Measurements from ENCODE around the gene MED13L. TPM values are rescaled to one million over a fixed set of nuclear protein-coding genes. Genes with fewer than 3 reads are reported as not detected.
"Not testable (repeated sequence)": the region's sequence is repeated elsewhere in the genome, so short reads cannot be mapped to it uniquely, and the experiment has no call there.

The MED13L gene
- total RNA-seq, 5 donors from 2014 or later (not counting 1 experiment from before 2014, with no cell fraction given), result 126 to 216 (median 133) TPM

- Mint-ChIP-seq H3K36me3 (peaks cover 50% of the 10 kb centered on the region), H3K27ac (no peak overlapping the region), H3K9me3 (no peaks in the 10 kb centered on the region), H3K27me3 (no peaks in the 10 kb centered on the region), H3K4me3 (no peak overlapping the region), H3K4me1 (no peaks in the 10 kb centered on the region)
- Histone ChIP-seq H3K4me3 (ENCODE audit: control insufficient read depth in 1 of 2, extremely low read depth in 1 of 2, low read length in 1 of 2) (no peak overlapping the region), H3K36me3 (ENCODE audit: control insufficient read depth in 2 of 2, extremely low read depth in 1 of 2, insufficient read depth in 1 of 2, low read length in 1 of 2) (peaks cover 3 to 56% of the 10 kb centered on the region in 2 donors), H3K27me3 (replicated peaks in 1 of 2; ENCODE audit: control insufficient read depth in 2 of 2, extremely low read depth in 1 of 2, insufficient read depth in 2 of 2, low read length in 1 of 2) (no peaks in the 10 kb centered on the region), H3K27ac (ENCODE audit: low read length) (no peak overlapping the region), H3K9me3 (no peaks in the 10 kb centered on the region), H3K4me1 (ENCODE audit: control insufficient read depth in 1 of 2, extremely low read depth in 1 of 2, insufficient read depth in 2 of 2, low read length in 2 of 2) (no peaks in the 10 kb centered on the region)
- POLR2A ChIA-PET, result no interaction called here
- ATAC-seq (replicated peaks in 1 of 4), result no peak
- CTCF ChIA-PET, result interaction anchor here (0.7 to 0.8 kb wide), 2 partner anchors 19 to 591 kb away, joined by 3 read pairs; no protein-coding TSS in a partner anchor
- no peak for DNase-seq
These were observed 298.1 kb downstream of the MED13L start for GRCh38 chr12:115979351-115979750.

- H3K4me3 ChIP-seq (ENCODE audit: control insufficient read depth in 1 of 2, extremely low read depth in 1 of 2, low read length in 1 of 2); H3K4me3 Mint-ChIP-seq; DNase-seq; H3K27ac ChIP-seq (ENCODE audit: low read length); H3K9me3 ChIP-seq; H3K4me1 ChIP-seq (ENCODE audit: control insufficient read depth in 1 of 2, extremely low read depth in 1 of 2, insufficient read depth in 2 of 2, low read length in 2 of 2); CTCF ChIA-PET; ATAC-seq (replicated peaks in 1 of 4); H3K27ac Mint-ChIP-seq; H3K27me3 ChIP-seq (replicated peaks in 1 of 2; ENCODE audit: control insufficient read depth in 2 of 2, extremely low read depth in 1 of 2, insufficient read depth in 2 of 2, low read length in 1 of 2); H3K27me3 Mint-ChIP-seq; H3K4me1 Mint-ChIP-seq; H3K9me3 Mint-ChIP-seq; POLR2A ChIA-PET: not testable (repeated sequence)
- H3K36me3 ChIP-seq (ENCODE audit: control insufficient read depth in 2 of 2, extremely low read depth in 1 of 2, insufficient read depth in 1 of 2, low read length in 1 of 2), result peaks cover 0 to 56% of the 10 kb centered on the region in 2 donors
- H3K36me3 Mint-ChIP-seq, result peaks cover 53% of the 10 kb centered on the region
- 100% methylated on average over 2 of the region's 2 CpGs for WGBS (ENCODE audit: insufficient coverage)
These were observed 300.7 kb downstream of the MED13L start for GRCh38 chr12:115976829-115977228.

- no peaks in the 10 kb centered on the region for H3K27me3 ChIP-seq (replicated peaks in 1 of 2; ENCODE audit: control insufficient read depth in 2 of 2, extremely low read depth in 1 of 2, insufficient read depth in 2 of 2, low read length in 1 of 2)
- H3K4me3 Mint-ChIP-seq, result no peak overlapping the region
- peaks cover 56% of the 10 kb centered on the region for H3K36me3 Mint-ChIP-seq
- H3K27me3 Mint-ChIP-seq, result no peaks in the 10 kb centered on the region
- H3K4me1 Mint-ChIP-seq, result no peaks in the 10 kb centered on the region
- no peak overlapping the region for H3K27ac Mint-ChIP-seq
- ATAC-seq (replicated peaks in 1 of 4), result no peak
- no peak overlapping the region for H3K4me3 ChIP-seq (ENCODE audit: control insufficient read depth in 1 of 2, extremely low read depth in 1 of 2, low read length in 1 of 2)
- no peaks in the 10 kb centered on the region for H3K9me3 ChIP-seq
- 100% methylated on average over 5 of the region's 9 CpGs for WGBS (ENCODE audit: insufficient coverage)
- ChIA-PET CTCF (interaction anchor here in 1 of 2 donors (0.5 kb wide), 1 partner anchor 77 kb away, joined by 3 read pairs; no protein-coding TSS in a partner anchor), POLR2A (no interaction called here)
- H3K9me3 Mint-ChIP-seq, result no peaks in the 10 kb centered on the region
- peaks cover 0 to 60% of the 10 kb centered on the region in 2 donors for H3K36me3 ChIP-seq (ENCODE audit: control insufficient read depth in 2 of 2, extremely low read depth in 1 of 2, insufficient read depth in 1 of 2, low read length in 1 of 2)
- H3K27ac ChIP-seq (ENCODE audit: low read length), result no peak overlapping the region
- no peaks in the 10 kb centered on the region for H3K4me1 ChIP-seq (ENCODE audit: control insufficient read depth in 1 of 2, extremely low read depth in 1 of 2, insufficient read depth in 2 of 2, low read length in 2 of 2)
- no peak for DNase-seq
These were observed 302.1 kb downstream of the MED13L start for GRCh38 chr12:115975411-115975810.

GRCh38 chr12:115973968-115974724 lies 303.3 kb downstream of the MED13L start:
- Histone ChIP-seq H3K4me3 (ENCODE audit: control insufficient read depth in 1 of 2, extremely low read depth in 1 of 2, low read length in 1 of 2) (no peak overlapping the region), H3K27ac (ENCODE audit: low read length) (no peak overlapping the region), H3K27me3 (replicated peaks in 1 of 2; ENCODE audit: control insufficient read depth in 2 of 2, extremely low read depth in 1 of 2, insufficient read depth in 2 of 2, low read length in 1 of 2) (no peaks in the 10 kb centered on the region), H3K4me1 (ENCODE audit: control insufficient read depth in 1 of 2, extremely low read depth in 1 of 2, insufficient read depth in 2 of 2, low read length in 2 of 2) (no peaks in the 10 kb centered on the region), H3K36me3 (ENCODE audit: control insufficient read depth in 2 of 2, extremely low read depth in 1 of 2, insufficient read depth in 1 of 2, low read length in 1 of 2) (peaks cover 0 to 57% of the 10 kb centered on the region in 2 donors), H3K9me3 (no peaks in the 10 kb centered on the region)
- no peak for DNase-seq
- ChIA-PET CTCF (interaction anchor here in 1 of 2 donors (1.5 kb wide), 1 partner anchor 9 kb away, joined by 4 read pairs; no protein-coding TSS in a partner anchor), POLR2A (interaction anchor here in 1 of 2 donors (0.6 kb wide), 1 partner anchor 678 kb away, joined by 4 read pairs; no protein-coding TSS in a partner anchor)
- Mint-ChIP-seq H3K27ac (no peak overlapping the region), H3K36me3 (peaks cover 60% of the 10 kb centered on the region), H3K9me3 (no peaks in the 10 kb centered on the region), H3K4me1 (no peaks in the 10 kb centered on the region), H3K4me3 (no peak overlapping the region), H3K27me3 (no peaks in the 10 kb centered on the region)
- ATAC-seq (replicated peaks in 1 of 4), result no peak
- WGBS (ENCODE audit: insufficient coverage), result 100% methylated on average over 2 of the region's 3 CpGs

GRCh38 chr12:115973066-115973465 lies 304.4 kb downstream of the MED13L start:
- Mint-ChIP-seq H3K27me3 (no peaks in the 10 kb centered on the region), H3K36me3 (peaks cover 68% of the 10 kb centered on the region), H3K27ac (no peak overlapping the region), H3K4me1 (no peaks in the 10 kb centered on the region), H3K9me3 (no peaks in the 10 kb centered on the region), H3K4me3 (no peak overlapping the region)
- ChIA-PET POLR2A (interaction anchor here in 1 of 2 donors (0.6 kb wide), 1 partner anchor 233 kb away, joined by 6 read pairs; no protein-coding TSS in a partner anchor), CTCF (interaction anchor here in 1 of 2 donors (1.5 kb wide), 1 partner anchor 10 kb away, joined by 4 read pairs; no protein-coding TSS in a partner anchor)
- no peak overlapping the region for H3K27ac ChIP-seq (ENCODE audit: low read length)
- ATAC-seq (replicated peaks in 1 of 4) (no peak), DNase-seq (no peak)
- H3K27me3 ChIP-seq (replicated peaks in 1 of 2; ENCODE audit: control insufficient read depth in 2 of 2, extremely low read depth in 1 of 2, insufficient read depth in 2 of 2, low read length in 1 of 2), result no peaks in the 10 kb centered on the region
- no peak overlapping the region for H3K4me3 ChIP-seq (ENCODE audit: control insufficient read depth in 1 of 2, extremely low read depth in 1 of 2, low read length in 1 of 2)
- no peaks in the 10 kb centered on the region for H3K4me1 ChIP-seq (ENCODE audit: control insufficient read depth in 1 of 2, extremely low read depth in 1 of 2, insufficient read depth in 2 of 2, low read length in 2 of 2)
- H3K36me3 ChIP-seq (ENCODE audit: control insufficient read depth in 2 of 2, extremely low read depth in 1 of 2, insufficient read depth in 1 of 2, low read length in 1 of 2), result peaks cover 5 to 68% of the 10 kb centered on the region in 2 donors
- no peaks in the 10 kb centered on the region for H3K9me3 ChIP-seq
- WGBS (ENCODE audit: insufficient coverage), result no CpG with 5 or more reads among the region's 1 CpG

GRCh38 chr12:115972241-115972640 lies 305.3 kb downstream of the MED13L start:
- ChIA-PET POLR2A (no interaction called here), CTCF (no interaction called here)
- Mint-ChIP-seq H3K9me3 (no peaks in the 10 kb centered on the region), H3K27me3 (no peaks in the 10 kb centered on the region), H3K36me3 (peaks cover 70% of the 10 kb centered on the region), H3K27ac (no peak overlapping the region), H3K4me3 (no peak overlapping the region), H3K4me1 (peaks cover 0 to under 1% (median 0%) of the 10 kb centered on the region in 3 donors)
- Histone ChIP-seq H3K36me3 (ENCODE audit: control insufficient read depth in 2 of 2, extremely low read depth in 1 of 2, insufficient read depth in 1 of 2, low read length in 1 of 2) (peaks cover 5 to 76% of the 10 kb centered on the region in 2 donors), H3K27ac (ENCODE audit: low read length) (no peak overlapping the region), H3K9me3 (no peaks in the 10 kb centered on the region), H3K4me1 (ENCODE audit: control insufficient read depth in 1 of 2, extremely low read depth in 1 of 2, insufficient read depth in 2 of 2, low read length in 2 of 2) (no peaks in the 10 kb centered on the region), H3K4me3 (ENCODE audit: control insufficient read depth in 1 of 2, extremely low read depth in 1 of 2, low read length in 1 of 2) (no peak overlapping the region), H3K27me3 (replicated peaks in 1 of 2; ENCODE audit: control insufficient read depth in 2 of 2, extremely low read depth in 1 of 2, insufficient read depth in 2 of 2, low read length in 1 of 2) (no peaks in the 10 kb centered on the region)
- no peak for ATAC-seq (replicated peaks in 1 of 4)
- DNase-seq, result no peak
- 100% methylated on average over 1 of the region's 4 CpGs for WGBS (ENCODE audit: insufficient coverage)

Measured in T-cell (primary cell).